Epithelial cell of prostate (primary cell): ENCODE data around the gene LYRM2.

ENCODE experiments used
- DNase-seq: peaks from one replicate; pipeline ENCODE4 v3.0.0-alpha.2; 2011; ENCODE audit warnings: low read depth, low spot score
- H3K27ac ChIP-seq: fragments of 450-650 bp; 2 replicates; pipeline ENCODE4 v1.5.1; 2017; ENCODE audit warnings: mild to moderate bottlenecking

The LYRM2 gene

DNA sequence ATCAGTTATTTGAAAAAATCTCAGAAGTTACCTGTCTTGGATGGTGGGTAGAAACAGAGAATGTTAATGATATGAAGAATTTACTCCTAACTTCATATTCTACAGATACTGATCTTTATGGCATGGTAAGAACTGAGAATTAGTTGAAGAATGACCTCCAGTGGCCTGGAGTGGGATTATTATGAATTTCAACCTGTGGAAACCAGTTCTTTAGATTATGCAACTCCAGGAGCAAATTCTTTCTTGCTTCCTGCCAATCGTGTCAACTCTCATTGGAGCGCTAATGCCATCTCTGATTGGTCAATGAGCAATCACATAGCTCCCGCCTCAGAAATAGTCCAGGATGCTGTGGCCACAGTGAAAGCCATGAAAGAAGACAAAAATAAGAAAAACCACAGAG, 40.6 kb downstream of the LYRM2 start:
- DNase-seq: peak; percentile 55
- H3K27ac ChIP-seq: no peak overlapping the region

DNA sequence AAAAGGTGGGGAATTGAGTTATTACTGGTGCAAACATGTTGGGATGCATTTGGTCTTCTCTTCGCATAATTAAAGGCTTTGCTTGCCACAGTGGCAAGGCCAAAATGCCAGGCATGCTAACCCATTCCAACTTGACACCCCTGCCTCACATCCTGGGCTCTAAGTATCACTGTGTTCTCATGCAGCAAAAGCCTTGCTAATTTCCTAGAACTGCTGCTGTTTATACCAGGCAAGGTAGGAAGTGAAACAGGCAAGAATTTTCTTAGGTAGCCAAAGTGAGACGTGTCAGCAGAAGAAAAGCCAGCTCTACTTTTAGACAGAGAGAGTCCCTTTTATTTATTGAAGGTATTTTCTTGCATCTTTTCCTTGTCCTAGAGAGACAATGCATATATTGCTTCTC, 41.2 kb downstream of the LYRM2 start:
- no peak for DNase-seq
- no peak overlapping the region for H3K27ac ChIP-seq

- no peak overlapping the region for H3K27ac ChIP-seq
- no peak for DNase-seq
These were observed 42.1 kb downstream of the LYRM2 start for GRCh38 chr6:89596484-89596883.

DNA sequence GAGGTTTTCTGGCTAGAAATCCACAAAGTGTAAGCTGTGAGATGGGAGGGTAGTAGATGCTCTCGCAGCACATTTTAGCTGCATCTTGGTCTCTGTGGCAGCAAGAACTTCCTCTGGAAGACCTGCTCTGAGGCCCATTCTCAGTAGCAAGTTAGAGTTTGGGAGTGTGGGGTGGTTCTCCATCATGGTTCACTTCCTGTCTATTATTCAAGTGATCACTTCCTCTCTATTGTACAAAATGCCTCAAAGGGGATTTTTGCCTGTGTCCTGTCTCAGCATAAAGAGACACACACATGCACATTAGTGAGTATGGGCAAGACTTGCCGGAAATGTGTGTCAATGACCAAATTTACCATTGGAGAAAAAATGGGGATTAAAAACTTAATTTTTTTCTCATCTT, 42.5 kb downstream of the LYRM2 start:
- no peak for DNase-seq
- no peak overlapping the region for H3K27ac ChIP-seq

GRCh38 chr6:89591745-89592144, 46.8 kb downstream of the LYRM2 start:
- H3K27ac ChIP-seq: no peak overlapping the region
- DNase-seq: no peak

- no peak for DNase-seq
- H3K27ac ChIP-seq: no peak overlapping the region
These were observed 48.4 kb downstream of the LYRM2 start for GRCh38 chr6:89590133-89590532.

GRCh38 chr6:89589297-89590025, 49.1 kb downstream of the LYRM2 start:
- no peak for DNase-seq
- H3K27ac ChIP-seq: no peak overlapping the region

DNA sequence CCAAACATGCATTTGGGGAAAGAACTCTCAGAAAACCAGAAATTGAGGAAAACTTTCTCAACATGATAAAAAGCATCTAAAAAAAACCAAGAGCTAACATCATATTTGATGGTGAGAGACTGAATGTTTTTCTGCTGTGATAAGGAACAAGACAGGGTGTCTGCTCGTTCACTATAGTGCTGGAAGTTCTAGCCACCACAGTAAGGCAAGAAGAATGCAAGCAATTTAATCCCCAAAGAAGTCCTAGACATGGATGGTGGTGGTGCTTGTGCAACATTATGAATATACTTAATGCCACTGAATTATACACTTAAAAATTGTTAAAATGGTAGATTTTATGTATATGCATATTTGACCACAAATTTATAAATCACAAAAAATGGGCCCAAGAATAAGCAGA, 53.4 kb downstream of the LYRM2 start:
- DNase-seq: no peak
- H3K27ac ChIP-seq: no peak overlapping the region

DNA sequence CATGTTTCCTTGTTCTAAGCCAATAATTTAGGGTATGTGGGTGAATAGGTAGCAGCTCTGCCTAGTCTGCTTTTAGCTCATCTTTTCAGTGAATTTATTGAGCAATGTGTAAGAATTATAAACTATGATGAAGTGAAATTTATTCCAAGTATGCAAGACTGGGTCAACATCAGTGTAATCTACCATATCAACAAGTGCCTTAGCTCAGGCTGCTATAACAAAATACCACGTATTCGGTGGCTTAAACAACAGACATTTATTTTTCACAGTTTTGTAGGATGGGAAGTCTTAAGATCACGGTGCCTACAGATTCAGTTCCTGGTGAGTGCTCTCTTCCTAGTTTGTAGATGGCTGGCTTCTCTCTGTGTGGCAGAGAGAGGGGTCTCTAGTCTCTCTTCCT, 54.0 kb downstream of the LYRM2 start:
- no peak for DNase-seq
- no peak overlapping the region for H3K27ac ChIP-seq

DNA sequence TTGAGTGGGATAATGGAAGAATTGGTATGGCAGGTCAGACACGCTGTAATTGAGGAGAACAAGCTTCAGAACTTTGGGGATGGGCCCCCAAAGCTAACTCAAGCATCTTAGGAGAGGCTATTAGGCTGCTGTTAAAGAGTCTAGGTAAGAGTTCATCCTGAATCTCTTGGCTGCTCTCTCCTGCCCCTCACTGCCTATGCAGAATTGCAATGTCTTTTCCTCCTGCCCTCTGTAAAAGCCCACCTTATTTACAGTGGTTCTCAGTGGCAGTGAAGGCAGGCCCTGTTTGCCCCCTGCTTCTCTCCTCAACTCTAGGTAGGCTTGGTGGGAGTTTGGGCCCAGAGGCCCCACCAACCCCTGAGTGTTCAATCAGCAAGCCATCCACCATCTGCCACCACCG, 55.0 kb downstream of the LYRM2 start:
- no peak overlapping the region for H3K27ac ChIP-seq
- DNase-seq: no peak

- no peak overlapping the region for H3K27ac ChIP-seq
- no peak for DNase-seq
These were observed 55.8 kb downstream of the LYRM2 start for GRCh38 chr6:89582669-89583325.

- H3K27ac ChIP-seq: no peak overlapping the region
- no peak for DNase-seq
These were observed 56.9 kb downstream of the LYRM2 start for GRCh38 chr6:89581689-89582088.

GRCh38 chr6:89580997-89581666, 57.4 kb downstream of the LYRM2 start:
- no peak for DNase-seq
- no peak overlapping the region for H3K27ac ChIP-seq

GRCh38 chr6:89575562-89575960, 63.0 kb downstream of the LYRM2 start:
- DNase-seq: no peak
- H3K27ac ChIP-seq: no peak overlapping the region

GRCh38 chr6:89574910-89575561, 63.5 kb downstream of the LYRM2 start:
- no peak overlapping the region for H3K27ac ChIP-seq
- no peak for DNase-seq

DNA sequence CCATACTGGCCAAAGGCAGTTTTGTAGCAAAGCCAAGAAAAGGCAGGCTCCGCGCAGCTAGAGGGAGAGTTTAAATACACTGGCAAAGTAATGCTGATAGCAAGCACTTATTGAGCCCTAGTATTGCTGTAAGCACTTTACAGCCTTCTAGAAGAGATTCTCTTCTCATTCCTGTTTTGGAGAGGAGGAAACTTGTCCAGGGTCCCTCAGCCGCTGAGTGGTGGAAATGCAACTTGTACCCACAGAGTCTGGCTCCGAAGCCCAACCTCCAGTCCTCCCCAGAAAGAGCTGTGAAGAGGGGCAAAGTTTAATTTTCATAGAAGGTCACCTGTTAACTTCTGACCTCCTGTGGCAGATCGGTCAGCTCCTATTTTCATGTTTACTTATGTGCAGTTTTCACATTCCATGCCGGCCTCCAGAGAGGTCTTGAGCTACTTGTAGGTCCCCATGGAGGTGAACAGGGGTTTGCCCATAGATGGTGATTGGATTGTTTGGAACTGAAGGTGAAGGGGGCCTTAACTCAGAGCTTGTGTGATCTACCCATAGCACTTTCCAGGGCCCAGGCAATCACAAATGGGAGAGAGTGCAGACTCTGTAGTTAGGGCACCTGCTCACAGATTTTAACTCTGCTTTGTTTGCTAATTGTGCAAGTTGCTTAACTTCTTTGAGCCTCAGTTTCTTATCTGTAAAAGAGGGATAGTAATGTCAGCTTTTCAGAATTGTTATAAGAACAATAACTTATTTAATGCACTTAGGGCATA, 70.7 kb downstream of the LYRM2 start:
- no peak overlapping the region for H3K27ac ChIP-seq
- no peak for DNase-seq

- no peak overlapping the region for H3K27ac ChIP-seq
- no peak for DNase-seq
These were observed 71.5 kb downstream of the LYRM2 start for GRCh38 chr6:89566930-89567629.

DNA sequence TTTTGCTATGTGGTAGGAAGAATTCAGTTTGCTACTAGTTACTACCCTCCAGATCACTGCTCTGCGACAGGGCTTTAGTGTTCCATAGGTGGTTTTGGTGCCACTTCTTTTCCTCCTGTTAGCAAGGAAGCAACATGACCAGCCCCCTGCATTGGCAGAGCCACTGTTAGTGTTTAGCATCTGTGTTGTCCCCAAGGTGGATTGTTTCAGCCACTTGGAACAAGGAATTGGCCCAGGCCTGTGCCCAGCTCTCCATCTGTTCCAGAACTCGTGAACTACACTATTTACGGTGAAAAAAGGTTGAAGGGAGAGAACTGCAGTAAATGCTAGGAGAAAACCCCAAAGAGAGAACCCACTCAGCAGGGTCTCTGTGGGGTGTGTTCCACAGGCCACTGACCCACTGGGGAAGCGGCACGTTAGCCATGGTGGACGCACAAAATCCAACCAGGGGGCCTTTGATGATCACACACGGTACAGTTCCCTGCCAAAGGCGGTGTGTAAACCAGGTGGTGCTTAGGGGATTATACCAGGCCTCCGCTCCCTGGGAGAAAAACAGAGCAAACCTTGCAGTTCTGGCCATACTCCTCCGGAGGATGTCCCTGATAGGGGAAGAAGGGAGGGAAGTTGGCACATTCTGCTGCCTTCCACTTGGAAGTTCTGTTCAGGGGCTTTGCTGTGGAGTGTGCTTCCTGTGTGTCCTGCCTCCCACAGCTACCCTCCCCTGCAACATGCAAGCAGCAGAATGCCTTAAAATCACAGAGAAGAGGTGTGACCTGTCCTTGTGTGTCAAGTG, 72.3 kb downstream of the LYRM2 start:
- H3K27ac ChIP-seq: no peak overlapping the region
- DNase-seq: no peak
